HG03442 (cell line): Measurements from ENCODE around the gene TRUB2.
A peak's percentile ranks its signal among the peaks of the same experiment; 100 is the strongest.

Source experiments
- ATAC-seq: cut with Tn5 transposase; IDR thresholded peaks from one replicate; pipeline ENCODE4 v1.9.1; 2021; ENCODE audit warnings: mild to moderate bottlenecking, moderate library complexity; ENCODE audit not compliant: unreplicated experiment

The TRUB2 gene

GRCh38 chr9:128322404-128323211, at the start of gene TRUB2, which contains the start of gene COQ4:
Gene TRUB2 (minus strand): TSS chr9:128322447. CDS start chr9:128322408, 39 bp downstream.
Gene COQ4 (plus strand): TSS chr9:128322839. CDS start chr9:128322859, 20 bp downstream.
- peak; percentile 73 for ATAC-seq

DNA sequence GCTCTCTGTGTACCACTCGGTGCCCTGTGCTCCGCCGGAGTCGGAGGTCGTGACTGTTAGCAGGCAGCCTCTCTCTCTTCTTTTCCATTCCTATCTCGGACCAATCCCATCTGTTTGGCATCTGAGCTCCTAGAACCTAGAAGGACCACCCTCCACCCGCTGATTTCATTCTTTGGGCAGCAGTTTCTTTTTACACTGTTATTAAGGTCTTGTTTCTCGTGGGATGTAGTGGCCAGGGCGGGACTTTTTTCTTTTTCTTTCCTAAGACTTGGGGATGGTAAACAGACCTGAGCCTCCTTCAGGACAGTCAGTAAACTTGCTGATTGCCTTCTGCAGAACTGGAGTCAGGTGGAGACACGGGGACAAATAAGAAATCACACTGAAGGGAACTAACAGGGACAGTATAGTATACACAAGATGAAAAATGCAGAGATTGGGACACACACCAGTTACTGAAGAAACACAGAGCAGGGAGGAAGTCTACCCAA, 49.4 kb upstream of the TRUB2 start:
- no peak for ATAC-seq

- peak; percentile 83 for ATAC-seq
Observed at GRCh38 chr9:128370752-128371629, 48.7 kb upstream of the TRUB2 start, which contains the start of gene URM1. Gene URM1 (plus strand): TSS chr9:128371374. CDS start chr9:128371381, 7 bp downstream.

- no peak for ATAC-seq
Observed at GRCh38 chr9:128370367-128370751, 48.1 kb upstream of the TRUB2 start.

DNA sequence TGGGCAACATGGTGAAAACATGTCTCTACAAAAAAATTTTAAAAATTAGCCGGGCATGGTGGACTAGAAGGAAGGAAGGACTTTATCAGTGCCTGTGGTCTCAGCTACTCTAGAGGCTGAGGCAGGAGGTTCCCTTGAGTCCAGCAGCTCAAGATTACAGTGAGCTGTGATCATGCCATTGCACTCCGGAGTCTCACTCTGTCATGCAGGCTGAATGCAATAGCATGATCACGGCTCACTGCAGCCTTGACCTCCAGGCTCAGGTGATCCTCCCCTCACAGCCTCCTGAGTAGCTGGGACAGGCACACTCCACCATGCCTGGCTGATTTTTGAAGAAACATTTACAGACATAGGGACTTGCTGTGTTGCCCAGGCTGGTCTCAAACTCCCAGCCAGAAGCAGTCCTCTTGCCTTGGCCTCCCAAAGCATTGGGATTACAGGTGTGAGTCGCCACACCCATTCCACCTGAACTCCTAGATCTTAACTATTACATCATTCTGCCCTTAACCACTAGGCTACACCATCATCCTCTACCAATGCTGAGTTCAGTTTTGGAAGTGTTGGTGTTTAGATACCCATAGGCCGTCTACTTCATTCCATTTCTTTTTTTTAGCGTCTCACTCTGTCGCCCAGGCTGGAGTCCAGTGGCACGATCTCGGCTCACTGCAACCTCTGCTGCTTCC, 46.9 kb upstream of the TRUB2 start:
- no peak for ATAC-seq

GRCh38 chr9:128365525-128365924, 43.3 kb upstream of the TRUB2 start:
- no peak for ATAC-seq

DNA sequence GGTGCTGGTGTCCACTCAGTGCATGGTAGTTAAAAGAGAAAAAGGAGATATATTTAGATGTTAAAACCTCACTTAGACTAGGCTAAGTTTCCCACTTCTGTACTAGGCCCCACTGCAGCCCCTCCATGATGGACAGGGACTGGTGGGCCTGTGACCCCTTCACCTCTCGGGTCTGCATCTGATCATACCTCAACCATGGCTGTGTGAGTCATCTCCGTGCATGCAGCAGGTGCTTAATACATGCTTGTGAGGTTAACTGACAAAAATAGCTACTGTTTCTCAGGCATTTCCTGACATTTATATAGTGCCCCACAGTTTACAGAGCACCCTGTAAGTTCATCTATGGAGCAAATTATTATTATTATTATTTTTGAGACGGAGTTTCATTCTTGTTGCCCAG, 40.5 kb upstream of the TRUB2 start:
- ATAC-seq: no peak

GRCh38 chr9:128361986-128362646, 39.9 kb upstream of the TRUB2 start:
- peak; percentile 35 for ATAC-seq

DNA sequence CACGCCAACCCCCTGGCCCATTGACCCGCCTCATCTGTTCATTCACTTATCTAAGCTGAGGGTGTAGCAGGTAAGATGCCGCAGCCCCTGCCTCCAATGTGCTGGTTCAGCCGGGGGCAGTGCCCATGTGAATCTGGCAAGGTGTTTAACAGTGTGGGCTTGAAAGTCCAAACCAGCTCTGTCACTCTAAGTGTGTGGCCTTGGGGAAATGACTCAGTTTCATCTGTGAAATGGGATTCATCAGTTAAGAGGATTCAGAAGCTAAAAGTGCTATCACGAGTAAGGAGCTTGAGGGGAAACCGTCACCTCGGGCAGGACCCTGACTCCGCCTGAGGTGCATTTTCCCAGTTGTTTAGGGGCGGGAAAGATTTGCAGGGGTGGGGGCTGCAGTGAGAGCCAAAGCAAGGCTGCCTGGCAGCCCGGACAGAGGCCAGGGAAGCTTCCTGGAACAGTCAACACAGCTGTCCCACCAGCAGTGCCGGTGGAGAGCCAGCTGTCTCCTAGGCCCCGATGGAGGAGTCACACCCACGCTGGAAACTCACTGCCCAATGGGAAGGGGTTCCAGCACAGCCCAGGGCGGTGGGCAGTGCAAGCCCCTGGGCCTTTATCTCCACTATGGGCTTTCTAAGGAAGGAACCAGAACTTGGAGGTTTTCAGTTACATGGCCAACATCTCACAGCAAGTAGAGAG, 39.2 kb upstream of the TRUB2 start:
- no peak for ATAC-seq

DNA sequence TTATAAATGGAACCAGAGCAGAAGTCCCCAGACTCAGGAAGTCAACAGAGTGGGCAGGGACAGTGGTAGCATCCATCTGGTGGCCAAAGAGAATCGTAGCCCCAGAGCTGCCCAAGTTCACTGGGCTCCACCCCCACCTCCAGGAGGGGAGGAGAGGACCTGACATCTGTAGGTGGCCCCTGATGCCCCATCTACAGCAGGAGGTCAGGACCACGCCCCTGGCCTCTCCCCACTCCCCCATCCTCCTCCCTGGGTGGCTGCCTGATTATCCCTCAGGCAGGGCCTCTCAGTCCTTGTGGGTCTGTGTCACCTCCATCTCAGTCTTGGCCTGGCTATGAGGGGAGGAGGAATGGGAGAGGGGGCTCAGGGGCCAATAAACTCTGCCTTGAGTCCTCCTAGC, 38.6 kb upstream of the TRUB2 start:
- ATAC-seq: no peak

DNA sequence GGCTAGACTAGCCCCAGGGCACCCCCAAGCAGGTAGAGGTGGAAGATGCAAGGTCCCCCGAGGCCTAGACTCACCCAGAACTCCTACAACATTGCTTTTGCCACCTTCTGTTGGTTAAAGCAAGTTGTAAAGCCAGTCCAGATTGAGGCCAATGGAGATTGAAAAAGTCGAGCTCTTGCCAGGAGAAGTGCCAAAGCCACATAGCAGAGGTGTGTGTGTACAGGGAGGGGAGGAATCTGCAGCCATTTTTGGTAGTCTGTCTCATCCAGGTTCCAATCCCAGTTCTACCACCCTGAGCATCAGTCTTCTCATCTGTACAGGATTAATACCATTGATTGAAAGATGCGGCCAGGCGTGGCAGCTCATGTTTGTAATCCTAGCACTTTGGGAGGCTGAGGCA, 36.6 kb upstream of the TRUB2 start:
- no peak for ATAC-seq

DNA sequence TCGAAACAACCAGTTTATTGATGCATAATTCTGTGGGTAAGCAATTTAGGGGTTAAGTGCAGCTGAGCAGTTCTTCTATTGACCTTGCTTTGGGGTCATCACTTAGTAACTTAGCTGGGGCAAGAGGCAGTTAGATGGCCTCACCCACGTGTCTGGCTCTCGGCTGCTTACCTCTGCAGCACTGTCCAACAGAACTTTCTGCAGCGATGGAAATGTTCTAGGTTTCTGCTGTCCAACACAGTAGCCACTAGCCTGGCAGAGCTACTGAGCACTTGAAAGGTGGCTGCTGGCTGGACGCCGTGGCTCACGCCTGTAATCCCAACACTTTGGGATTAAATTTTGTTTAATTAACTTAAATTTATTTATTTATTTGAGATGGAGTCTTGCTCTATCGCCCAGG, 35.8 kb upstream of the TRUB2 start:
- ATAC-seq: no peak

DNA sequence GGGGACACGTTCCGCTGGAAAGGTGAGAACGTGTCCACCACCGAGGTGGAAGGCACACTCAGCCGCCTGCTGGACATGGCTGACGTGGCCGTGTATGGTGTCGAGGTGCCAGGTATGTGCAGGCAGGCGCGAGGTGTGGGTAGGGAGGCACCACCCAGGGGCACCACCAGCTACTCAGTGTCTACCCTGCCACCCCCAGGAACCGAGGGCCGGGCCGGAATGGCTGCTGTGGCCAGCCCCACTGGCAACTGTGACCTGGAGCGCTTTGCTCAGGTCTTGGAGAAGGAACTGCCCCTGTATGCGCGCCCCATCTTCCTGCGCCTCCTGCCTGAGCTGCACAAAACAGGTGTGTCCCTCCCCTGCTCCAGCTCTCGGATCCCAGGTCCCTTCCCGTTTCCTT, 33.2 kb upstream of the TRUB2 start:
- ATAC-seq: no peak

GRCh38 chr9:128349772-128350171, 27.5 kb upstream of the TRUB2 start:
- no peak for ATAC-seq

- no peak for ATAC-seq
Observed at GRCh38 chr9:128349125-128349524, 26.9 kb upstream of the TRUB2 start.

- no peak for ATAC-seq
Observed at GRCh38 chr9:128344931-128345605, 22.8 kb upstream of the TRUB2 start.

DNA sequence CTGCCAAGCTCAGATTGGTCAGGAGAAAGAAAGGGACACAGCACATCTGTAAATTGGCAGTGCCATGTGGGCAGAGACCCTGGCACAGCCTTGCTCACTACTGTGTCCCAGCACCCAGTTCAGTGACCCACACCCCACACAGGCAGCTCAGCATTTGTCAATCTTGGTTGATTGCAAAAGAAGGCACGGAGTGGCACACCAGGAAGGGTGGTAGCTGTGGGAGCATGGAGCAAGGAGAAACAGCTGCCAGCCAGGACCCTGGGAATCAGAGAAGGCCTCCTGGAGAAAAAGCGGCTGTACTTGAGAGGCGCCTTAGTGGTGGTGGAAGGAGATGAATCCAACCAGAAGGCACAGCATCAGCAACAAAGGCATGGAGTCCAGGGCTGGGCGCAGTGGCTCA, 21.6 kb upstream of the TRUB2 start:
- ATAC-seq: no peak

- no peak for ATAC-seq
Observed at GRCh38 chr9:128342971-128343680, 20.9 kb upstream of the TRUB2 start.

DNA sequence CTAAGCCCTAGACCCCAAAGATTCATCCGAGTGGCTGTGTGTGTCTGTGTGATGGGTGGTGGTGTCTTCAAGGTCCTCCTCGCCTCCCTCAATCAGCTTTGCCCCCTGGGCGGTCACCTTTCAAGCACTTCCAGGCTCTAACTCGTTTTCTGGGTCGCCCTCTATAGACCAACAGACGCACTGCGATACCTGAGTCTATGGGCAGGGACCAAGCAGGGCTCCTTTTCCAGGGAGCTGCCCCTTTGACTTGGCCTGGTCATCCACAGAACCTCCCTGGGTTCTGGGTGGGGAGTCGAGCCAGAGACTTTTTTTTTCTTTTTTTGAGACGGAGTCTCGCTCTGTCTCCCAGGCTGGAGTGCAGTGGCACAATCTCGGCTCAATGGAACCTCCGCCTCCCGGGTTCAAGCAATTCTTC, 19.2 kb upstream of the TRUB2 start:
- no peak for ATAC-seq
